Limb (tissue), 2 donors: ENCODE results near the gene APOBEC3B.
"Not testable (repeated sequence)": the region's sequence is repeated elsewhere in the genome, so short reads cannot be mapped to it uniquely, and the experiment has no call there.

Source experiments
- DNase-seq, 2 donors: peaks; one replicate each; pipeline ENCODE4 v3.0.0-alpha.2; 2016; ENCODE audit errors: extremely low spot score in 2 of 2

APOBEC3B gene

GRCh38 chr22:38981992-38982927 lies at the start of gene APOBEC3B:
Gene APOBEC3B, plus strand, starts transcription at chr22:38982347. Its CDS starts 107 bp downstream, at chr22:38982454.
- DNase-seq: peak; percentile 73 to 81

GRCh38 chr22:38935023-38935422 lies 47.1 kb upstream of the APOBEC3B start:
- no peak for DNase-seq

- no peak for DNase-seq
These were observed 46.5 kb upstream of the APOBEC3B start for GRCh38 chr22:38935616-38936015.

GRCh38 chr22:38936562-38936961 lies 45.6 kb upstream of the APOBEC3B start:
- no peak for DNase-seq

- DNase-seq: no peak
These were observed 45.1 kb upstream of the APOBEC3B start for GRCh38 chr22:38937036-38937435.

- DNase-seq: no peak
These were observed 44.6 kb upstream of the APOBEC3B start for GRCh38 chr22:38937541-38937940.

- no peak for DNase-seq
These were observed 43.9 kb upstream of the APOBEC3B start for GRCh38 chr22:38938221-38938620.

GRCh38 chr22:38938925-38939324 lies 43.2 kb upstream of the APOBEC3B start:
- DNase-seq: no peak

GRCh38 chr22:38940811-38941384 lies 41.2 kb upstream of the APOBEC3B start:
- no peak for DNase-seq

- DNase-seq: no peak
These were observed 40.6 kb upstream of the APOBEC3B start for GRCh38 chr22:38941488-38941987.

GRCh38 chr22:38942702-38943101 lies 39.4 kb upstream of the APOBEC3B start:
- DNase-seq: no peak

- no peak for DNase-seq
These were observed 38.9 kb upstream of the APOBEC3B start for GRCh38 chr22:38943201-38943600.

GRCh38 chr22:38943882-38944281 lies 38.3 kb upstream of the APOBEC3B start:
- no peak for DNase-seq

GRCh38 chr22:38944653-38945052 lies 37.5 kb upstream of the APOBEC3B start:
- no peak for DNase-seq

GRCh38 chr22:38945706-38946338 lies 36.3 kb upstream of the APOBEC3B start:
- not testable (repeated sequence) for DNase-seq

GRCh38 chr22:38946771-38947170 lies 35.4 kb upstream of the APOBEC3B start:
- no peak for DNase-seq

- peak in 1 of 2 donors; percentile 22 for DNase-seq
These were observed 34.6 kb upstream of the APOBEC3B start for GRCh38 chr22:38947321-38948140.

GRCh38 chr22:38948181-38948940 lies 33.8 kb upstream of the APOBEC3B start:
- DNase-seq: no peak

- no peak for DNase-seq
These were observed 32.2 kb upstream of the APOBEC3B start for GRCh38 chr22:38949889-38950405.
